ENCODE measurements around the gene RIMBP3B. TPM values are rescaled to one million over a fixed set of nuclear protein-coding genes. Genes with fewer than 3 reads are reported as not detected.
A peak's percentile ranks its signal among the peaks of the same experiment; 100 is the strongest.
"Not testable (repeated sequence)": the region's sequence is repeated elsewhere in the genome, so short reads cannot be mapped to it uniquely, and the experiment has no call there.

Gene RIMBP3B
- total RNA-seq, 1 experiment from 2014 or later = not detected

DNA sequence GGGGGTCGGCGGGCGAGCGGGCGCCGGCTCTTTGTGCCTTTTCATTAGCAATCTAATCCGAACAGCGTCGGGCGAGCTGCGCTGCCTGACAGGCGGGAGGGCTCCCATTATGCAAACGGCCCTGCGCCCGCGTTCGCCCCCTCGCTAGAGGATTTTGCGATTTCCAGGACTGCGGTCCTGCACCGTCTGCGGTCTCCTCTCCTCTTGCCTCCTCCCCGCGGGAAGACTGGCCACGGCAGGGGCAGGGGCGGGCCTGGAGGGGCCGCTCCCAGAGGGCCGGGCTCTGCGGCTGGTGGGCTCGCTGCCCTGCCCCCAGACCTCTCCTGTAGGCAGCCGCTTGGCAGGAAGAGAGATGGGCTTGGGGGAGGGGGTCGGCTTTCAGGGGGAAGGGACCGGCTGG is 34.3 kb downstream of the RIMBP3B start:
- H3K36me3 ChIP-seq (ENCODE audit: low read depth); intact Hi-C loops (cut with micrococcal nuclease; ENCODE audit: unreplicated experiment); H3K9me2 ChIP-seq (ENCODE audit: insufficient read depth); H3K27ac ChIP-seq; BruUV-seq (replicated peaks); CTCF ChIA-PET; H2AFZ ChIP-seq; H4K20me1 ChIP-seq (ENCODE audit: insufficient read depth); H3F3A ChIP-seq (ENCODE audit: insufficient read depth, low read depth); H3K4me3 ChIP-seq; H3K4me2 ChIP-seq; H3K79me2 ChIP-seq (ENCODE audit: low read depth); DNase-seq; H3K9me3 ChIP-seq (ENCODE audit: insufficient read depth, low read depth); POLR2A ChIA-PET (ENCODE audit: unreplicated experiment); H3K27me3 ChIP-seq (ENCODE audit: insufficient read depth, low read depth); H3K4me1 ChIP-seq (replicated peaks; ENCODE audit: insufficient read depth): not testable (repeated sequence)

- H3K4me2 ChIP-seq; H3K9me3 ChIP-seq (ENCODE audit: insufficient read depth, low read depth); H3F3A ChIP-seq (ENCODE audit: insufficient read depth, low read depth); H4K20me1 ChIP-seq (ENCODE audit: insufficient read depth); H3K79me2 ChIP-seq (ENCODE audit: low read depth); DNase-seq; H2AFZ ChIP-seq; H3K9me2 ChIP-seq (ENCODE audit: insufficient read depth); BruUV-seq (replicated peaks); intact Hi-C loops (cut with micrococcal nuclease; ENCODE audit: unreplicated experiment); H3K4me1 ChIP-seq (replicated peaks; ENCODE audit: insufficient read depth); H3K27me3 ChIP-seq (ENCODE audit: insufficient read depth, low read depth); H3K27ac ChIP-seq; H3K36me3 ChIP-seq (ENCODE audit: low read depth); CTCF ChIA-PET; POLR2A ChIA-PET (ENCODE audit: unreplicated experiment); H3K4me3 ChIP-seq: not testable (repeated sequence)
These were observed 35.6 kb downstream of the RIMBP3B start for GRCh38 chr22:21418974-21419638.

DNA sequence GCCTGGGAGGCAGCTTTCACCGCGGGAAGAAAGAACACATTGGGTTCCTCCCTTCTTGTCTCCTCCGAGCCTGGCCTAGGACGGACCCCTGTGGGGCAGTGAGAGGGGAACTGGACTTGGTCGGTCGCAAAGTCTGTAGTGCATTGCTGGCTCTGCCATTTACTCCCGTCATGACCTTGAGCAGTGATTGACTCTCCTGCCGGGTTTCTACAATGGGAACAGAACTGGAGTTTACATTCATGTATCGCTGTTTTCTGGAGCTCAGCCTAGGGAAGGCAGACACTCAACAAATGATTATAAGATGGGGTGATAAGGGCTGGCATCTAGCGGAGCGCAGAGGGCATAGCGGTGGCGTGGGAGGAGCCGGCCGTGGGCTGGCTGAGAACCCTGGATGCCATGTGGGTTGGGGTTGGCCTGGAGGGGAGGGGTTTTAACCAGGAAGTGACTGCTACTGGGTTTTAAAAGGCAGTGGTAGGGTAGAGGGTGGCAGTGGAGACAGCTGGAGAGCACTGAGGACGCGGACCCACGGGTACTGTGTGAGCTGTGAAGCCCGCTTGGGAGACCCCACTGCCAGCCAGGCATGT is 36.7 kb downstream of the RIMBP3B start:
- H4K20me1 ChIP-seq (ENCODE audit: insufficient read depth); H3K4me2 ChIP-seq; H3F3A ChIP-seq (ENCODE audit: insufficient read depth, low read depth); H3K27me3 ChIP-seq (ENCODE audit: insufficient read depth, low read depth); H3K4me1 ChIP-seq (replicated peaks; ENCODE audit: insufficient read depth); DNase-seq; H2AFZ ChIP-seq; H3K9me2 ChIP-seq (ENCODE audit: insufficient read depth); POLR2A ChIA-PET (ENCODE audit: unreplicated experiment); H3K9me3 ChIP-seq (ENCODE audit: insufficient read depth, low read depth); intact Hi-C loops (cut with micrococcal nuclease; ENCODE audit: unreplicated experiment); H3K36me3 ChIP-seq (ENCODE audit: low read depth); H3K27ac ChIP-seq; BruUV-seq (replicated peaks); H3K4me3 ChIP-seq; CTCF ChIA-PET; H3K79me2 ChIP-seq (ENCODE audit: low read depth): not testable (repeated sequence)

DNA sequence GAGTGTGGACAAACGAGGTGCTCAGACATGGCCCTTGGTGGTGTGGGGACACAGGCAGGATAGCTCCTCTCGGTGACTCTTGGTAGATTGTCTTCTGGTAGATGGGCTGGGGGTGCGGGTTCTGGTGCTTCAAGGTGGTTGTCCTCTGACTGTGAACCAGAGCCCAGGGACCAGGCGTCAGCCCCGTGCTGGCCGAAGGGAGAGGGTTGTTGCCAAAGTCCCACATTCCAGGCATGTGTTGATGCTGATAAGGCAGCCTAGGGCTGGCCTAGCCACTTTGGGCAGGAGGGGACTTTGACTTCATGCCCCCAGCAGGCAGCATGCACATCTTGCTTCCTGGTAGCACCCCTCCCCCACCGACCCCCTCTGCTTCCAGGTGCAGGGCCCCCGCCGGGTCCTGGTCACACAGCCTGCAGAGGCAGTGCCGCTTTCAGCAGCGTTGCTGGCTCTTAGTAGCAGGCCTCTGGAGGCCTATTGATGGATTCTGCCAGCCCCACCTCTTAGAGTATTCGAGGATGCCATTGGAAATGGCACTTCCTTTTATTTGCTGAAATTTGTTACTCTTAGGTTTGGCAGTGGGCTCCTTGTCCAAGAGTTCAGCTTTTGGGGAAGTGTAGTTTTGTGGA is 40.6 kb downstream of the RIMBP3B start:
- BruUV-seq (replicated peaks); H3K27me3 ChIP-seq (ENCODE audit: insufficient read depth, low read depth); H3K9me2 ChIP-seq (ENCODE audit: insufficient read depth); CTCF ChIA-PET; H3K4me2 ChIP-seq; H3K9me3 ChIP-seq (ENCODE audit: insufficient read depth, low read depth); H2AFZ ChIP-seq; H3K79me2 ChIP-seq (ENCODE audit: low read depth); DNase-seq; H3K36me3 ChIP-seq (ENCODE audit: low read depth); intact Hi-C loops (cut with micrococcal nuclease; ENCODE audit: unreplicated experiment); H3K4me3 ChIP-seq; POLR2A ChIA-PET (ENCODE audit: unreplicated experiment); H3F3A ChIP-seq (ENCODE audit: insufficient read depth, low read depth); H4K20me1 ChIP-seq (ENCODE audit: insufficient read depth); H3K27ac ChIP-seq; H3K4me1 ChIP-seq (replicated peaks; ENCODE audit: insufficient read depth): not testable (repeated sequence)

DNA sequence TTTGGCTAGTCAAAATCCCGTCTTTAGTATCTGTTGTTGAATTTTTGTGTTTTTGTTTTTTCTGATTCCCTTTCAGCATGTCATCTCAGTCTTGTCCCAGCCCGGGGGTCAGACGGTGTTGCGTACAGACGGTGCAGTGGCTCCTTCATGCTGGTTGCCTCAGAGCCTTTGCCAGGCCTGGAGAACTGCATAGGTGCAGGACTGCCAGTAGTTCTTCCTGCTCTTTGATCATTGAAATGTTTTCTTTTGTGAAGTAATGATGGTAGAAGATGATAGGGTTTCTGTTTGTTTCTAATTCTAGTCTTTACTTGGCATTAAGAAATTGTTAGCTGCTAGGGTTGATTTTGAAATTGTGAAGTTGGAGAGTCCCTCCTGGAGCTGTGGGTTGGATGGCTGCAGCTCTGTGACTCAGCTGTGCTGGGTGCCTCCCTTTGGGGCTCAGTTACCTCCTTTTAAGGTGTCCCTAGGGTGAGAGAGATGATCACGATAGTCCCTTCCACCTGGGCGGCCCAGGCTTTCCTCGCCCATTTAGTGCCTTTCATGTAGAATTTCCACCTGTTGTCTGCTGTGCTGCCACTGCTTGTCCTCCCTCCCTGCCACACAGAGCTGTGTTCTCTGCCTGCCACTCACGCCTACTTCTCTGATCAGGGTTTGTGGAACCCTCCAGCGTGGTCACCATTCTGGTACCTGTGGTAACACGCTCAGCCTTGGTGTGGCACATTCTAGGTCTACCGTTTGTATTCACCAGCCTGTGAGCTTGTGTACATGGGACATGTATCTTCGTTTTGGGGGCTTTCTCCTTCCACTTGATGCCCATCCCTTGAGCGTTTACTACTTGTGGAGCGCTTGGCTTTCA is 51.1 kb downstream of the RIMBP3B start:
- DNase-seq; POLR2A ChIA-PET (ENCODE audit: unreplicated experiment); H3K9me3 ChIP-seq (ENCODE audit: insufficient read depth, low read depth); H3K9me2 ChIP-seq (ENCODE audit: insufficient read depth); H3F3A ChIP-seq (ENCODE audit: insufficient read depth, low read depth); H3K27me3 ChIP-seq (ENCODE audit: insufficient read depth, low read depth); H3K36me3 ChIP-seq (ENCODE audit: low read depth); H3K79me2 ChIP-seq (ENCODE audit: low read depth); H2AFZ ChIP-seq; H3K4me2 ChIP-seq; CTCF ChIA-PET; H3K4me3 ChIP-seq; H4K20me1 ChIP-seq (ENCODE audit: insufficient read depth); BruUV-seq (replicated peaks); intact Hi-C loops (cut with micrococcal nuclease; ENCODE audit: unreplicated experiment); H3K4me1 ChIP-seq (replicated peaks; ENCODE audit: insufficient read depth); H3K27ac ChIP-seq: not testable (repeated sequence)

DNA sequence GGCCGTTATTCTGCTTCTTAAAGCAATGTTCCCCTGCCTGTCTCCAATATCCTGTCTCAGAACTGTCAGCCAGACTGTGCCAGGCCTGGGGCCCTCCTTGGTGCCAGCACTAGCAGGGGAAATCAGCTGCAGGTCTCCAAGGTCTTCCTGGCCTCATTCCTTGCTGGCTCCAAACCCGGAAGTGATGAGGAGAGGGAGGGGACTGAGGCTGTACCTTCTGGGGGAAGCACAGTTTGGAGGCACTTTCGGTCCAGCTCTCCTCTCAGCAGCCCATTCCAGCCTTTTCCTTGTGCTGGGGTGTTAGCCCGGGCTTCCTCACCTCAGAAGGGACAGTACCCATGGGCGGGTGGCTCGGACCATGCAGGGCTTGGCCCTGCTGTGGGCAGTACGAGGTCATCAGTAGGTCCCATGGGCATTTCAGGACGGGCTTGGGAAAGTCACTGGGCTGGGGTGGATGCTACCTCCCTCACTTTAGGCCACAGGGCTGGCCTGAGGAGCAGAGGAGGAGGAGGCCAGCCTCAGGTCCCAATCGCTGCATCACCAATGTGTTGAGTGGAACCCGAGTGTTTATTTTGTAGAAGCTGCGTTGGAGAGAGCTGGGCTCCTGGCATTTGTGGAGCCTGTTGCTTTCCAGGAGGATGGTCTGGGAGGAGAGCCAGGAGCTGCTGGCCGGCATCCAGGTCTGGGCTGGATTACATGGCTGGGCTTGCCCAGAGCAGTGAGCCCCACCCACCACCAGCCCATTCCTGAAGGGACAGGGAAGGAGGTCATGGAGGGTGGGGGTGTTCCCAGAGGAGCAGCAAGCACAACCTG is 52.7 kb downstream of the RIMBP3B start:
- DNase-seq = peak in 1 of 2 experiments; percentile 19
- H3K27me3 ChIP-seq (ENCODE audit: insufficient read depth, low read depth); H3K9me2 ChIP-seq (ENCODE audit: insufficient read depth); H3K36me3 ChIP-seq (ENCODE audit: low read depth); POLR2A ChIA-PET (ENCODE audit: unreplicated experiment); CTCF ChIA-PET; H2AFZ ChIP-seq; H3F3A ChIP-seq (ENCODE audit: insufficient read depth, low read depth); H3K9me3 ChIP-seq (ENCODE audit: insufficient read depth, low read depth); H4K20me1 ChIP-seq (ENCODE audit: insufficient read depth); BruUV-seq (replicated peaks); H3K4me2 ChIP-seq; H3K79me2 ChIP-seq (ENCODE audit: low read depth); intact Hi-C loops (cut with micrococcal nuclease; ENCODE audit: unreplicated experiment); H3K4me3 ChIP-seq; H3K27ac ChIP-seq; H3K4me1 ChIP-seq (replicated peaks; ENCODE audit: insufficient read depth): not testable (repeated sequence)

Data from PC-9 (cell line).